Activated naive CD4-positive, alpha-beta T cell treated with anti-CD3 and anti-CD28 coated beads, Interleukin-2, amount 50 U/mL, for 16 hours (primary cell): ENCODE results near the gene FAM222B.
A peak's percentile ranks its signal among the peaks of the same experiment; 100 is the strongest.
"Not testable (repeated sequence)": the region's sequence is repeated elsewhere in the genome, so short reads cannot be mapped to it uniquely, and the experiment has no call there.

Experiments
- DNase-seq: peaks from one replicate; pipeline ENCODE4 v3.0.0-alpha.2; 2020

Gene FAM222B

DNA sequence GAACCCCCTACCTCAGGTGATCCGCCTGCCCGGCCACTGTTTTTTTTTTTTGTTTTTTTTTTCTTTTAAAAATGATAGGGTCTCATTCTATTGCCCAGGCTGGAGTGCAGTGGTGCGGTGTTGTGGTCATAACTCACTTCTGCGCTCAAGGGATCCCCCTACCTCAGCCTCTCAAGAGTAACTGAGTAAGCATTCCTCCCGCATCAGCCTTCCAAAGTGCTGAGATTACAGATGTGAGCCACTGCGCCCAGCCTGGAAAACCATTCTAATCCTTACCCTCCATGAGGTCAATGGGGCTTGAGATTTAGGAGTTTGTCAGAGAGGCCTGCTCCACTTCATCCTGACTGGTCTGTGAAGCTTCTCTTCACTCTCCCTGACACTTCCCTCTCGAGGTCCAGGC lies 24.7 kb upstream of the FAM222B start:
- DNase-seq, result no peak

DNA sequence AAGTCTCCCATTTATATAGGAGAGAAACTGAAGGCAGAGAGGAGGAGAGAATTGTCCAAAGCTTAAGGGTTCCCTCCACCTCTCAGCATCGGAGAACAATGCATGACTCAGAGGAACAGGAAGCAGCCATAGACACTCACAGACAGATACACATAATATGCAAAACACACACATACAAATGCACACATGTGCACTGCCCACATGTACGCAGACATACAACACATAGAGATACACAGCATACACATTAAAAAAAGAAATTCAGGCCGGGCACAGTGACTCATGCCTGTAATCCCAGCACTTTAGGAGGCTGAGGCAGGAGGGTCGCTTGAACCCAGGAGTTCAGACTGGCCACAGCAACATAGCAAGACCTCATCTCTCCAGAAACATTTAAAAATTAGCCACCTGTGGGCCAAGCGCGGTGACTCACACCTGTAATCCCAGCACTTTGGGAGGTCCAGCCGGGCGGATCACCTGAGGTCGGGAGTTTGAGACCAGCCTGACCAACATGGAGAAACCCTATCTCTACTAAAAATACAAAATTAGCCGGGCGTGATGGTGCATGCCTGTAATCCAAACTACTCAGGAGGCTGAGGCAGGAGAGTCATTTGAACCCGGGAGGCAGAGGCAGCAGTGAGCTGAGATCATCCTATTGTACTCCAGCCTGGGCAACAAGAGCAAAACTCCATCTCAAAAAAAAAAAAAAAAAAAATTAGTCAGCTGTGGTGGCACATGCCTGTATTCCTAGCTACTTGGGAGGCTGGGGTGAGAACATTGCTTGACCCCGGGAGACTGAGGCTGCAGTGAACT lies 23.6 kb upstream of the FAM222B start:
- DNase-seq, result no peak

DNA sequence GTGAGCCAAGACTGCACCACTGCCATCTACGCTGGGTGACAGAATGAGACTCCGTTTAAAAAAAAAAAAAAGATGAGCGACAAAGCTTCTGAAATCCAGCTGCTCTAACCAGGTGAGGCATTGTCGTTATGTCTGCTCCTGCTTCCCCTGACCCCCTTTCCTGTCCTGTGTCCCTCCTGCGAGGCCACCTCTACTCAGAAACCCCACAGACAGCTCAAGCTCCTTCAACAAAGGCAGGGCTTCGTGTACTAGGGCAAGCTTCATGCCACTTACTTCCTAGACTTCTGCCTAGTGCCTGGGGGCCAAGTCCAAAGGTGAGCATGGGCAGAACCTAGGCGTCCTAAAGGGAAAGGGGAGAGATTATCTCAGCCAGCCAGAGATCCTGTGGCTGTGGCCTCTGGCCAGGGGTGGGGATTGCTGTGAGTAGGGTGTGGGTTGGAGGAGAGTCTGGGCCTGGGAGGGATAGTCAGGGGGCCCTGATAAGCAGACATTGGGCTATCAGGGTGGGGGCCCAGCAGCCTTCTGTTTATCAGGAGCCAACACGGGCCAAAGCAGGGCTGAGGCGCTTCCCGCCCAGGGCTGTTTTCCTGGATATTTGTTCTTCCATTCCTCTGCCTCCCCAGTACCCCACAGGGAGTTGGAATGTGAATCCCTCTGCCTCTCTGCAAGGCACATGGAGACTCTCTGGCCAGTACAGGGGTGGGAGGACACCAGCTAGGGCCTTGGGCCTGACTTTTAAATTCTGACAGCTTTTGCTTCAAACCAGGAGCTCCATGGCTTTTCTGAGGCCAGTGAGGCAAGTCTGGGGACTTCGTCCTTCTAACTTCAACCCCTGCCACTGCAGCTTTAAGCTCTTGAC lies 22.6 kb upstream of the FAM222B start:
- no peak for DNase-seq

DNA sequence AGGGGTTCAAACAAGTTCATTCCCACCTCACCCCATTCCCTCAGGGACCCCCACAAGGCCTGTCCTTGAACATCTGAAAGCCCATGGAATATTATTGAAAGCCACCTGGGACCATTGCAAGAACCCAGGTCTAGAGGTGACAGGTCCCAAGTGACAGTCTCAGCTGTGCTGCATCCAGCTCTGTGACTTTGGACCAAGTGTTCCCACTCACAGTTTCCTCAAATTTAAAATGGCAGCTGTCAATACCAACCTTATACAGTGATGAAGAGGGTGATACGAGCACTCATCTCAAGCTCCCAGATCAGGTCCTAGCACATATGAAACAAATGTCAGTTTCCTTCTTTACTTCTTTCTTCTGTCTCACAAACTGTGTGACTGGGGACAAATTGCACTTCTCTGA lies 21.4 kb upstream of the FAM222B start:
- no peak for DNase-seq

DNA sequence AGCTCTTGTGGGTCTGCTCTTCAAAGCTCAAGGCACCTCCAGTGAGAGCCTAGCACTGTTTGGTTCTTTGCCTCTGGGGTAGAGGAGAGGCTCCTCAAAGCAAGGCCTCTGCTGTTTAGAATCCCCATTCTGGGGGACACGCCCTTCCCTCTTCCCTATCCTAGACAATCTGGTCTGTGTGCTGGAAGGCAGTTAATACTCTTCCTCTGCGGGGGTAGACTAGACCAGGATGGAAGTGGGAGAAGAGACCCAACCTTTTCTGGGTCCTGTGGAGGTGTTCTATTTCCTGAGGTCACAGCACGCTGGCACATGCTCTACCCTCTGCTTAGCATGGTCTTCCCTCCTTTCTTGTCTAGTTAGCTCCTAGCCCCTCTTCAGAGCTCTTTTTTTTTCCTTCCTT lies 20.0 kb upstream of the FAM222B start:
- no peak for DNase-seq

DNA sequence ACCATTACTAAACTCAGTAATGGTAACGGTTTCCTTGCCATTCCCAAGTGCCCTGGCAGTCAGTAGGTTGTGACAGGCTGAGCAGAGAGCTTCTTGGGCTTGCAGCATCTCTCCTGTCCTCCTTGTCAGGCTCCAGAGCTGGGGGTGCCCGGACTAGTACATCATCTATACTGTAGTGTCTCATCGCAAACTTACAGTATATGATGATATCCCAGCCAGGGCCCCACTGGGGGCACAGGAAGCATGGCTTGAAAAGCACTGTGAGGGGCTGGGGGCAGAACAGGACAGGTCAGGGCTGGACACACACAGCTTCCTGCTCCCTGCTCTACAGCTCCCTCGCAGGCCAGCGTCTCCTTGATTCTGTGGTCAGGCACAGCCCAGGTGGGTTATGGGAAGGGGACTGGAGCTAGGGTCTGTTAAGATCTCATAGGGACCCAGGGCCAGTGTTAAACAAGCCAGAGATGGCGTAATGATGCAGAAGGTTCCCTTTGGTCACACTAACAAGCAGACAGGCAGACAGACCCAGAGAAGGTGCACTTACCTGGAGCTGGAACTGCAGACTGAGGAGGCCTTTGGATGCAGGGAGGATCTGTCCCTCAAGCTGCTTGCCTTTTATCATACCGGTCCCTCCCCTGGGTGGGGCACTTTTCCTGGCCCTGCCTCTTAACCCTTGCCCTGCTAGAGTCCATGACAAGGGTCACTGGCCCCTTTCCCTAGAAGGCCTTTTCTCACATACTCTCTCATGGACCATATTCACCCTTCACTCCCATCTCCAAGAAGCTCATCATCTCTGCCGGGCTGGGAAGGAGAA lies 19.0 kb upstream of the FAM222B start:
- no peak for DNase-seq

DNA sequence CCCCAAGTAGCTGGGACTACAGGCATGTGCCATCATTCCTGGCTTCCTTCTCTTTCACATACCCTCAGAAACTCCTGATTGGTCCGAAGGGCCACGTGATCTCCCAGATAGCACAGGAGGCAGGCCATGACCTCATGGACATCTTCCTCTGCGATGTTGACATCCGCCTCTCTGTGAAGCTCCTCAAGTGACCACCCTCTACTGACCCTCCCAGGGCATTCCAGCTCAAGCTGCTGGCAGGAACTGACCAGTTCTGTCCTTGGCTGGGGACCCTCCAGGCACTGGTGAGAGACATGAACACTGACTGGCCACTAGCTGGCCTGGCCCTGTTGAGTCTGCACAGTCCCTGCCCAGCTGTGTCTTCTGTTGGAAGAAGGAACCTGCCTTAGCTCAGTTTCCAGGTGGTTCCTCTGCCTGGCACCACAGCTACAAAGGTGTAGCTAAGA lies 17.8 kb upstream of the FAM222B start:
- no peak for DNase-seq

DNA sequence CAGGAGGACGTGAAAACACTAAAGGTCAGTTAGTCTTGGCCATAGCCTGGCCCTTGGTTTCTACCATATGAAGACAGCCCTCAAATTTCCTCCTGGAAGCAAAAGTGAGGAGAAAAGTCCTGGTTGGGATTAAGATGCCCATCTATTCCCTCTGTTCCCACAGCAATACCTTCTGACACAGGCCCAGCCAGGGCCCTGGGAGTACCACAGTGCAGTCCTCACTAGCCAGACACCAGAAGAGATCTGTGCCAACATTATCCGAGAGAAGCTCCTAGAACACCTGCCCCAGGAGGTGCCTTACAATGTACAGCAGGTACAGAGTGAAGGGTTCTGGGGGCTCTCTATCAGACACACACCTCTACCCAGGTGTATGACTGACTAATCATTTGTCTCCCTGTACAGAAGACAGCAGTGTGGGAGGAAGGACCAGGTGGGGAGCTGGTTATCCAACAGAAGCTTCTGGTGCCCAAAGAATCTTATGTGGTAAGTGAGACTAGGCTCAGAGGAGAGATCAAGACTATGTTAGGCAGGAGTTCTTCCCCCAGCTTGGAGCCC lies 16.3 kb upstream of the FAM222B start:
- no peak for DNase-seq

DNA sequence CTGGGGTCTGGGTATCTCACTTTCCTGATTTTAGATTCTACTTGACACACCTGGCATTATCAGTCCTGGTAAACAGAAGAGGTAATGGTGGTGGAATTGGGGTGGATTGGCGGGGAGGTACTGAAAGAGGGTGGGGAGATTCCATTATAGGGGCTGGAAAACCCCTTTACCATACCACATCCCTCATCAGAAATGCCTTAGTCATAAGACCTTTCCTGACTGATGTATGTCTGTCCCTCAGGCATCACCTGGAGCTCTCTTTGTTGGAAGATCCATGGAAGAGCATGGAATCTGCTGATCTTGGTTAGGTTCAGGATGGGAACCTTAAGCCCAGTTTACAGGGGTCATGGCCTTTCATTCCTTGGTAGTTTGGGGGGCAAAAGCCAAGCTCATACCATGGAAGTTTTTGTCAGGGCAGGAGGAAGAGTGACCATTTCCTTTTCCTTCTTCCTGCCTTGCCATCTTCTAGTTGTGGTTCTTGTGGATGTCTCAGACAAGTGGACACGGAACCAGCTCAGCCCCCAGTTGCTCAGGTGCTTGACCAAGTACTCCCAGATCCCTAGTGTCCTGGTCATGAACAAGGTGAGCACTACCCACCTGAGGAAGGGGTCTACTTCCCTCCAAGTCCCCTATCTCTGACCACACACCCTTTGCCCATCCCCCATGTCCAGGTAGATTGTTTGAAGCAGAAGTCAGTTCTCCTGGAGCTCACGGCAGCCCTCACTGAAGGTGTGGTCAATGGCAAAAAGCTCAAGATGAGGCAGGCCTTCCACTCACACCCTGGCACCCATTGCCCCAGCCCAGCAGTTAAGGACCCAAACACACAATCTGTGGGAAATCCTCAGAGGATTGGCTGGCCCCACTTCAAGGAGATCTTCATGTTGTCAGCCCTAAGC lies 15.6 kb upstream of the FAM222B start:
- no peak for DNase-seq

DNA sequence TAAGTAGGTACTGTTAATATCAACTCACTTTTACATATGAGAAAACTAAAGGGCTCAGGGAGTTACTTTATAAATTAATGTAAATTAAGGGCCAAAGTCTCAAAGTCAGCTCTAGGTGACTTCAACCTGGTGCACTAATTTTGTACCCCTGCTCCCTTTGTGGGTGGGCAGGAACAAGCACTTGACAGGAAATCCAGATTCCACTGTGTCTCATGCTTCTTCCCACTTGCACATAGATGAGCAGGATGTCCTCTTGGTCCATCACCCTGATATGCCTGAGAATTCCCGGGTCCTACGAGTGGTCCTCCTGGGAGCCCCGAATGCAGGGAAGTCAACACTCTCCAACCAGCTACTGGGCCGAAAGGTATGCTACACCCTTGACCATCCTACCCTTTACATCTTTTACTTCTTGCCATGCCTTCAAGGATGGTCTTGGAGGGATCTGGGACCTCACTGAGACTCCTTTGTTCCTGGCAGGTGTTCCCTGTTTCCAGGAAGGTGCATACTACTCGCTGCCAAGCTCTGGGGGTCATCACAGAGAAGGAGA lies 13.5 kb upstream of the FAM222B start:
- no peak for DNase-seq

DNA sequence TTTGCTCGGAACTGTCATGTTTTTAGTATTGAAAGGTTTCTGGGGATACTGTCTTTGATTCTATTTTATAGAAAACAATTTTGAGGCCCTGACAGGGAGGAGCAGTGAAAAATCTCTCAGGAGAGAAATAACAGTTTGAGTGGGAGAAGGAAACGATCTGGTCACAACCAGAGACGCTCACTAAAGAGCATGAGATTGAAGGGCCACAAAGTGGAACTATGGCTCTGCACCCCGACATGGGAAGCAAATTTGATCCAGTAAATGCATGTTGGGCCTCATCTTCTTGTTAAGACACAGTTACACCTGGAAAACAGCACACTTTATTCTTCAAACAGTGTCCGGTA lies 12.7 kb upstream of the FAM222B start:
- DNase-seq, result no peak

DNA sequence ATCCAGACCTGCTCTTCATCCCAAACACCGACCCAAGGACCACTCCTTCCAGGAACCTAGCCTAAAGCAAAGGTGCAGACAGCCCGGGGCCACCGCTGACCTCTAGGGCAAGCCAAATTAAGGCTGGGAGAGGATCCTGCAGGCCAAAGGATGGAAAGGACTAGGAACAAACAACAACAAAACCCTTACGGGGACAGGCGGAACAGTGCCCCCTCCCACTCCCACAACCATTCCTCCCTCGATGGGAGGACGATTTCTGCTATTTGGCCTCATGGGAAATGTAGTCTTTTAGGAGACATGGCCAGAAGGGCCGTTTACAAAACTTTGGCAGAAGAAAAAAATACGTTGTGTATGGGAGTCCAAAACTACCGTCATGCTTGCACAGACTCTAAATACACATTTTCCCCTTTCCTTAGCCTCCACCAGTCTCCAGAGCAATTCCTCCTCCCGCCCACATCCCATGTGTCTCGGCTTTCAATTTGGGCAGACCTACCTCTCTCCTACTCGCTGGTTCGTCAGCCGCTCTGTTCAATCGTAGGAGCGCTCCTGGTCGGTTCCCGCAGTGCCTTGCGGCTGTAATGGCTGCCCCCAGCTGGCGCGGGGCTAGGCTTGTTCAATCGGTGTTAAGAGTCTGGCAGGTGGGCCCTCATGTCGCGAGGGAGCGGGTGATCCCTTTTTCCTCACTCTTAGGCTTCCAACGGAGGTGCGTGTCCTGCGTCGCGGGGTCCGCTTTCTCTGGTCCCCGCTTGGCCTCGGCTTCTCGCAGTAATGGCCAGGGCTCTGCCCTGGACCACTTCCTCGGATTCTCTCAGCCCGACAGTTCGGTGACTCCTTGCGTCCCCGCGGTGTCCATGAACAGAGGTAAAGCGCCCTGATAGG lies 12.1 kb upstream of the FAM222B start, which contains the start of gene ERAL1:
ERAL1 (plus strand) TSS at position 560 of the 879 bp plus-strand sequence; CDS start at position 579, 19 bp downstream.
- DNase-seq, result peak; percentile 86

DNA sequence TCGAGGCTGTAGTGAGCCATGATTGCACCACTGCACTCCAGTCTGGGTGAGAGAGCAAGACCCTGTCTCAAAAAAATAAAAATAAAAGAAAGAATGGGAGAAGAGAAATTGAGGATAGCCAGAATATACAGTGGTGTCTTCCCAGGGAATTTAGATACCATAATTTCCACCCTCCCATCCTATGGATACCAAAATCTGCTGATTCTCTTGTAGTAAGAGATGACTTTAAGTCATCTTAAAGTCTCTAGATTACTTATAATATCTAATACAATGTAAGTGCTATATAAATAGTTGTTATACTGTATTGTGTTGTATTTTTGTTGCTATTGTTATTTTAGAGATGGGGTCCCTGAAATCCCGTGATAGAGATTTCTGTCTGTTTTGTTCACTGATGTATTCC lies 10.7 kb upstream of the FAM222B start:
- no peak for DNase-seq

DNA sequence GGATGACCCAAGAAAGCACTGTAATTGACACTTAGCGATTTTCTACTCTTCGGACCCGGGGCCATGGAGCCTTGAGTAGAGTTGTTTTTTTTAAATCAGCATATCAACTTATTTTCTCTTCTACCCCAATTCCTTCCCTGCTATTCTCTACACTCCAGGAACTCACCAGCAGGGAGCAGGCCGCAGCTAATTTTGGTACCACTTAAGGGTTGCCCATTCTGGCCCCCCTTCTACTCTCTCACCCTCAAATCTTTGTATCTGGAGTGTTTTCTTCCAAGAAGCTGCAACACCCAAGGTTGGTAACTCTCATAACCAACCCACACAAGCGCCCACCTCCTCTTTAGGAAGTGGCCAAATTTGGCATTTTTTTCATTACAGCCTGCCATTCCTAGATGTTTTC lies 6.7 kb upstream of the FAM222B start:
- no peak for DNase-seq

DNA sequence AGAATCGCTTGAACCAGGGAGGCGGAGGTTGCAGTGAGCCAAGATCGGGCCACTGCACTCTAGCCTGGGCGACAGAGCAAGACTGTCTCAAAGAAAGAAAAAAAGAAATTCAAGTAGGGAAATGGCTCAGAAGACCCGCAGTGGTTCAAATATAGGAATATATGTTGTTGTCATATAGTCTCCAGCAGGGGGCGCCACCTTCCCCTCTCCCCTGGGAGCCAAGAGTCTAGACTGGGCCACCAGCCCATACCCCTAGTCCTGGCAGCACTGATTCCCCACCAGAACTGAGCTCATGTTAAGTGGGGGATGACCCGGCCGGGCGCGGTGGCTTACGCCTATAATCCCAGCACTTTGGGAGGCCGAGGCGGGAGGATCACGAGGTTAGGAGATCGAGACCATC lies 6.1 kb upstream of the FAM222B start:
- peak; percentile 65 for DNase-seq

DNA sequence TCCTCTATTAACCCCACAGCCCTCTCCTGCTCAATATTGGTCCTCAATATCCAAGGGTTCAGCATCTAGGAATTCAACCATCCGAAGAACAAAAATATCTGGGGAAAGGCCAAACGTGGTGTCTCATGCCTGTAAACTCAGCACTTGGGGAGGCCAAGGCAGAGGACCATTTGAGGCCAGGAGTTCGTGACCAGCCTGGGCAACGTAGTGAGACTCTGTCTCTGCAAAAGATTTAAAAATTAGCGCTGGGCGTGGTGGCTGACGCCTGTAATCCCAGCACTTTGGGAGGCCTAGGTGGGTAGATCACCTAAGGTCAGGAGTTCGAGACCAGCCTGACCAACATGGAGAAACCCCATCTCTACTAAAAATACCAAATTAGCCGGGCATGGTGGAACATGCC lies 4.1 kb upstream of the FAM222B start:
- not testable (repeated sequence) for DNase-seq

DNA sequence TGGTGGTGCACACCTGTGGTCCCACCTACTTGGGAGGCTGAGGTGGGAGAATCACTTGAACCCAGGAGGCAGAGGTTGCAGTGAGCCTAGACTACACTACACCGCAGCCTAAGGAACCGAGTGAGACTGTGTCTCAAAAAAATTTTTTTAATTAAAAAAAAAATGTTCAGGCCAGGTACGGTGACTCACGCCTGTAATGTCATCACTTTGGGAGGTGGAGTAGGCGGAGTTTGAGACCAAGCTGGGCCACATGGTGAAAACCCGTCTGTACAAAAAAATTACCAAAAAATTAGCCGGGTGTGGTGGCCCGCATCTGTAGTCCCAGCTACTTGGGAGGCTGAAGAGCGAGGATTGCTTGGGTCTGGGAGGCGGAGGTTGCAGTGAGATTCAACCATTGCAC lies 3.6 kb upstream of the FAM222B start:
- DNase-seq, result peak; percentile 35

DNA sequence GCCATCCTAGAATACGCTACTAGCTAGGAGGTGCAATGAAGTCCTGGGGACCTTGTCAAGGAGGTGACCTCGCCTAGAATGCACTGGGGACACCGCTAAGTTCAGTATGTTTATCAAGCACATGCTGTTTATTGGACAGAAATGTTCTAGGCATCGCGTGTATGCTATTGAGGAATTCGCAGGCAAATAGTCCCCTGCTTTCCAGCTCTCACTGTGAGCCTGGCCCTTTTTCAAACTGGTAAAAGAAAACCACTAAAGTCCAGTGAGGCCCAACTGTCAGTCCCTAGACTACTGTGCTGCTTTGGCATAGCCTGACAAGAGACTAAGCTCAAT lies 1.2 kb upstream of the FAM222B start:
- no peak for DNase-seq

DNA sequence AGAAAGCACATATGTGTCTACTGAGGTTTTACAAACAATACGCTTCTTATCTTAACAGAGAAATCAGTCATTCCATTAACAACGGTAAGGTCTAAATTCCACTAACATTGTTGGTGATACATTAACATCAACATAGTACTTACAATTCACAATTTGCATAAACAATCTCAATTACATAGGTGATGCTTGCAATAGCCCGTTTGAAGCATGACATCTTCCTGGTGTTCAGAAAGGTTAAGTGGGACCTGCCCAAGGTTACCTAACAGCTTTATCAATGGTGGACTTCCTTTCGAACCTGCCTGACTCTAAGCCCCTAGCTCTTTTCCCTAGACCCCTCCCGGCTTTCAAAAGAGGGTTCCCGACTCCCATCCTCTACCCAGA lies 699 bp downstream of the FAM222B start:
- no peak for DNase-seq

DNA sequence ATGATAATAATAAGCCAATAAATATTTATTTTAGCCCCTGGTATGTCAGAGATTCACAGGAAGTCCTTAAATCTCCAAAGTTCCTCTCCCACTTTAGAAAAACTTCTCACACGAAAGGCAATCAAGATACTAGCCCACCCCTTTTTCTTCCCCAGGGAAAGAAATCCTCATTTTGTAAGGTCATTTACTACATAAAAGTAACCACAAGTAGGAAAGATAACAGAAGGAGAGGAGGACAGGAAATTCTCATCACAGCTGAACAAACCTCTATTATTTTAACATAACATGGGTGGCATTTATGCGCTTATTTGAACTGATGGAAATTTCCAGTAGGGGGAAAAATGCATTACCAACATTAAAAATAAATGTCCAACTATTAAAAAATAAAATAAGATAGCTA lies 3.4 kb downstream of the FAM222B start:
- DNase-seq, result no peak

DNA sequence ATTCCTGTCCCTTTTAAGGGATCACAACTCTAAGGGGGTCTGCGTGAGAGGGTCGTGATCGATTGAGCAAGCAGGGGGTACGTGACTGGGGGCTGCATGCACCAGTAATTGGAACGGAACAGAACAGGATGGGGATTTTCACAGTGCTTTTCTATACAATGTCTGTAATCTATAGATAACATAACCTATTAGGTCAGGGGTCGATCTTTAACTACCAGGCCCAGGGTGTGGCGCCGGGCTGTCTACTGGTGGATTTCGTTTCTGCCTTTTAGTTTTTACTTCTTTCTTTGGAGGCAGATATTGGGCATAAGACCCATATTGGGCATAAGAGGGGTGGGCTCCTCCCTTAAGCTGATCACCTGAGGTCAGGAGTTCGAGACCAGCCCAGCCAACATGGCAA lies 6.0 kb downstream of the FAM222B start:
- DNase-seq, result not testable (repeated sequence)
